ENCODE measurements around the gene TMEM9.

Gene TMEM9

DNA sequence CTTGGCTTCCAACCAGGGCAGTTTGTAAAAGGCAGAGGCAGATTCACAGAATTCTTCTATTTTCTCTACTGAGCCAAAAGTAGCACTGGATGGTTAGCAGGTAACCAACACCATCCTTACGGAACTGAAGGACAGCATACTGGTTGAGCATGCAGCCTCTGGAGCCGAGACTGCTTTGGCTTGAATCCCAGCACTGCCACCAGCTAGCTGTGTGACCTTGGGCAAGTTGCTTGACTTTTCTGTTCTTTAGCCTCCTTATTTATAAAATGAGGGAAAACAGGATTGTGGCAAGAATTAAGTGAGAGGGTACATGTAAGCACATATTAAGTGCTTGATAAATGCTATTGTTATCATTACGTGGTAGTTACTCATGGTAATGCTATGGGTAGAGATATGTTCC lies 61.5 kb downstream of the TMEM9 start:
- CTCF ChIA-PET, result no interaction called here
- H3K36me3 Mint-ChIP-seq, result no peaks in the 10 kb centered on the region

DNA sequence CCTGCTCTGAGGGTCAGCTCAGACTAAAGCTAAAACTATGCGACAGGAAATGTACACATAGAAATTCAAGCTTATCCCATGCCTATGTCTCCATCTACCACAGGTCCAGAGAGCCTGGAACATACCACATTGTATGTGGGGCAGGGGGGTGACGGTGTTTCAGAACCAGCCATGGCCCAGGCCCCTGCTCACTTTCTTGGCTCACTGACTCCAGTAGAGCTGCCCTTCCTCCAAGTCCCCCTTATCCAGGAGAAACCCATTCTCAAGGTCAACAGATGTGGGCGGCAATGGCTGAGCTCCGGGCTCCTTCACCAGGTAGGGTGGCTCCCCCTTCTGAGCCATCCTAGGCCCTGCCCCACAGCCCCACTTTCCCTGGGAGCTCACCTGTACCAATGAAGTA lies 63.0 kb downstream of the TMEM9 start:
- H3K27ac Mint-ChIP-seq, result no peak overlapping the region
- no peaks in the 10 kb centered on the region for H3K4me1 Mint-ChIP-seq
- no peaks in the 10 kb centered on the region for H3K36me3 Mint-ChIP-seq
- H3K27me3 Mint-ChIP-seq, result peaks cover 38% of the 10 kb centered on the region
- no peaks in the 10 kb centered on the region for H3K9me3 Mint-ChIP-seq
- CTCF ChIA-PET, result no interaction called here
- DNase-seq, result no peak
- no peak overlapping the region for H3K4me3 Mint-ChIP-seq

More for the DNA sequence above, 61.5 kb downstream of the TMEM9 start:
- H3K4me3 Mint-ChIP-seq, result no peak overlapping the region
- DNase-seq, result no peak
- H3K27ac Mint-ChIP-seq, result no peak overlapping the region
- H3K4me1 Mint-ChIP-seq, result no peaks in the 10 kb centered on the region
- H3K9me3 Mint-ChIP-seq, result no peaks in the 10 kb centered on the region
- peaks cover 38% of the 10 kb centered on the region for H3K27me3 Mint-ChIP-seq

DNA sequence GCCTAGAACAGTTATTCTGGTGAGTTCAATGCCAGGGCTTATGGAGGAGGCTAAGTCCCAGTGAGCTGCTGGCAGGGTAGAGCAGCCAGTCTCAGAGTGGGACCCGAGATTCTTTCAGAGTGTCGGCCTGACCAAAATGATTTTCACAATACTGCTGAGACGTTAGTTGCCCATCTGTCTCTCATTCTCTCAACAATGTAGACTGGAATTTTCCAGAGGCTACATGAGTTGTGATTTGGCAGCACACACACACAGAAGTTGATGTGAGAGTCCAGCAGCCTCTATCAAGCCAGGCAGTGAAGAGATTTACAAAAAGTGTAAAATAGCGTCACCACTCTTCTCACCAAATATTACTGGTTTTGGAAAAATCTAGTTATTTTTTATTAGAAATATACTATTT lies 63.7 kb downstream of the TMEM9 start:
- CTCF ChIA-PET, result no interaction called here
- H3K9me3 Mint-ChIP-seq, result no peaks in the 10 kb centered on the region
- no peak overlapping the region for H3K4me3 Mint-ChIP-seq
- DNase-seq, result no peak
- no peaks in the 10 kb centered on the region for H3K36me3 Mint-ChIP-seq
- H3K27ac Mint-ChIP-seq, result no peak overlapping the region
- peaks cover 44% of the 10 kb centered on the region for H3K27me3 Mint-ChIP-seq
- no peaks in the 10 kb centered on the region for H3K4me1 Mint-ChIP-seq

DNA sequence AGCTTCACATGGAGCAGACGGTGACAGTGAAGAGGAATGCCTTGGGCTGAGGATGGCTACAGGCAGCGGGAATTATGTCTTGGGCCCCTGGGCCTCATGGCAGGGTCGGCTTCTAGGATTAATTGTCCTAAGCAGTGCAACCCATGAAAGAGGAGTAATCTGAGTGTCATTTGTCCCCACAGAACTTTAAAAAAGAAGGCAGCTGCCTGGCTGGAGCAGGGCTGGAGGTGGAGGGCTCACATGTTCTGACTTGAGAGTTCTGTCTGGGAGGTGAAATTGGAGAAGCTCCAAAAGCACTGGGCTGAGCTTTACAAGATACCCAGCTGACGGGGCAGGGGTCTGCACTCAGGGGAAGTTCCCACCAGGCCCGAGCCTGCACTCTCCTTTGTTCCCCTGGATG lies 64.7 kb downstream of the TMEM9 start:
- no peak for DNase-seq
- Mint-ChIP-seq H3K4me3 (no peak overlapping the region), H3K9me3 (no peaks in the 10 kb centered on the region), H3K36me3 (no peaks in the 10 kb centered on the region), H3K27ac (no peak overlapping the region), H3K4me1 (no peaks in the 10 kb centered on the region), H3K27me3 (peaks cover 54% of the 10 kb centered on the region)
- CTCF ChIA-PET, result no interaction called here

DNA sequence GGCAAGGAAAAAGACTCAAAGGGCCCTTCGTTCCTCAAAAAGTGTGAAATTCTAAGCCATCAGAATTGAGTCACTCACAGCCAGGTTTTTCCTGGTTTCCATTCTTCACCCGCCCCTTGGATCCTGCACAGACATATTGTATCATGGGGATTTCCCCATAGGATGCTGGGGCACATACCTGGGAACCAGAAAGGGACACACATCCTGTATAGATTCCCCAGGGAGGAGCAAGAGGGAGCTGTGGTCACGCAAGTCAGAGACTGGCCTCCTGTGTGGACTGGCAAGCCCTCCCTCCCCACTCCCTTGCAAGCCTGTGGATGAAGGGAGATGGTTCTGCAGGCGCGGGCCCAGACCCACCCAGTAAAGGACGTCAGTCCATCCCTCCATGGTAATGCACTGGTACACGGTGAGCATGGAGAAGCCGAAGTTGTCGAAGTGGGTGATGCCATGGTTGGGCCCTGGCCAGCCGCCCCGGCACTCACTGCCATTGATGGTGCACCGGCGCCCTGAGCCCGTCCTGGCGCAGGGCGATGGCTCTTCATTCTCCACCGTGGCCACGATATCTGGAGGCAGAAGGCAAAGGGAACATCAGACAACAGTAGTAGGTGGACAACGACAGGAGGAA lies 65.3 kb downstream of the TMEM9 start:
- Mint-ChIP-seq H3K27ac (no peak overlapping the region), H3K9me3 (no peaks in the 10 kb centered on the region), H3K36me3 (no peaks in the 10 kb centered on the region), H3K4me1 (no peaks in the 10 kb centered on the region), H3K27me3 (peaks cover 59% of the 10 kb centered on the region), H3K4me3 (no peak overlapping the region)
- CTCF ChIA-PET, result no interaction called here
- DNase-seq, result no peak

DNA sequence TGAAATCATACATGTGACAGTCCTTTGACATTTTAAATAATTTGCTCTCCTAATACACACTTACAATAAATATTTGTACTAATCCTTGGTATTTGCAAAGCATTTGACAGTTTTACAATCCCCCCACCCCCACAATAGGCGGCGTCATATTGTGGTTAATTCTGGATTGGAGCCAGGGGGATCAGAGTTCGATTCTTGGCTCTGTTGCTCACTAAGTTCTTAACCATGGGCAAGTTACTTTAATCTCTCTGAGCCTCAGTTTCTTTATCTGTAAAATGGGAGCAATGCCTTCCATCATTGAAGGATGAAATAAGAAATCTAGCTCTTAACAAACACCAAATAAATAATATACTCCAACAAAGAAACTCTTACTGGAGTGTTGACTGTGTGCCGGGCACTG lies 65.9 kb downstream of the TMEM9 start:
- Mint-ChIP-seq H3K36me3 (no peaks in the 10 kb centered on the region), H3K4me1 (no peaks in the 10 kb centered on the region), H3K27ac (no peak overlapping the region), H3K9me3 (no peaks in the 10 kb centered on the region), H3K4me3 (no peak overlapping the region), H3K27me3 (peaks cover 54% of the 10 kb centered on the region)
- CTCF ChIA-PET, result no interaction called here
- no peak for DNase-seq

DNA sequence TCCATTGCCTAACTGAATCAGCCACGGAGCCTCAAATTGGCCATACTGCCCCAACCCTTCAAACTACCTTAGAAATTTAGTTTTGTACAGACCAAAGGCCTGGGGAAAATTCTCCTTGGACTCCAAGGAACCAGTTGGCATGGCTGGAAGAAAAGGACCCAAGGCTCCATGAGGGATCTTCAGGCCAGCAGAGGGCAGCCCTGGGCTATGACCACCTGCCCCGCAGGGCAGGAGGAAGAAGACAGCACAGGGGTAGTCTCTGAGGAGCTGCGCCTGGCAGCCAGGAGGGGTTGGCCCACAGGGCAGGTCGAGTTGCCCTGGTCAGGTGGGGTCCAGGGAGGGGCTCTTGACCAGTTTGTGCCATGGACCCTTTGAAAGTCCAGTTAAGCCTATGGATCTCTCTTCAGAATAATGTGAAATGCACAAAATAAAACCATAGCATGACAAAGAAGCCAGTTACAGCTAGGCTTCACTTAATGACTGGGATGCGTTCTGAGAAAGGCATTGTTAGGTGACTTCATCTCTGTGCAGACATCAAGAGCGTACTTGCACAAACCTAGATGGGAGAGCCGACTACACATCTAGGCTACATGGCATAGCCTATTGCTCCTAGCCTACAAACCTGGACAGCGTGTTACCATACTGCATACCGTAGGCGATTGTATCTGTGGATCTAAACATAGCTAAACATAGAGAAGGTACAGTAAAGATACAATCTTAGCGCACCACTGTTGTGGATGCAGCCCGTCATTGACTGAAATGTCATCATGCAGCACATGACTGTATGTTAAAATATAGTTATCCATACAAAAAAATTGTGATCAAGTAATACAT lies 68.2 kb downstream of the TMEM9 start:
- Mint-ChIP-seq H3K4me3 (no peak overlapping the region), H3K27ac (no peak overlapping the region), H3K9me3 (no peaks in the 10 kb centered on the region), H3K4me1 (no peaks in the 10 kb centered on the region), H3K36me3 (no peaks in the 10 kb centered on the region), H3K27me3 (peaks cover 44% of the 10 kb centered on the region)
- DNase-seq, result peak; percentile 57
- CTCF ChIA-PET, result interaction anchor here (0.8 to 4.4 kb wide), 8 partner anchors 21 to 115 kb away, joined by 3 to 25 read pairs (median 4); no protein-coding TSS in a partner anchor

Data from activated naive CD4-positive, alpha-beta T cell treated with anti-CD3 and anti-CD28 coated beads, Interleukin-2, amount 10 ng/mL, durations not matched to agents 7 days and 5 days (primary cell).